ENCODE data around the gene CTBS. TPM values are rescaled to one million over a fixed set of nuclear protein-coding genes. Genes with fewer than 3 reads are reported as not detected.
A peak's percentile ranks its signal among the peaks of the same experiment; 100 is the strongest.

Gene CTBS
- total RNA-seq, 1 donor, result 13.0 TPM

DNA sequence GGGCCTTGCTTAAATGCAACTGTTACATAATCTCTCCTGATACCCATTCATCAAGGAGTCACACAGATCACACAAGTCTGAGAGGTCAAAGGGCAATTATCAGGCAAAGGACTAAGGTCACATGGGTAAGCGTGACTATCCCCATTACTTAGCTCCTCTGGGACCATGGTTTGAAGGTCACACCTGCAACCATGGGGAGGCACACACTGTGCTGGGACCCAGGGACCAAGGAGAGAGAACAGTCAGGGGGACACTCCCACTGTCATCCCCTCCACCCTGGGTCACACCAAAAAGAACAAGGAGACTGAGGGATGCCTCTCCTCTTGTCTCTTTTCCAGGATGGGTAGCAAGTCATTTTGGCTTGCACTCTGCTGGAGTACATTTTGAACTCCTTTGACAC, 30.9 kb upstream of the CTBS start:
- H2AFZ ChIP-seq (ENCODE audit: low read length), result no peak overlapping the region
- H3K36me3 ChIP-seq (ENCODE audit: insufficient read depth, low read length), result no peaks in the 10 kb centered on the region
- H3K27ac ChIP-seq (ENCODE audit: low read depth, low read length), result no peak overlapping the region
- TF ChIP-seq, protein P1, sequence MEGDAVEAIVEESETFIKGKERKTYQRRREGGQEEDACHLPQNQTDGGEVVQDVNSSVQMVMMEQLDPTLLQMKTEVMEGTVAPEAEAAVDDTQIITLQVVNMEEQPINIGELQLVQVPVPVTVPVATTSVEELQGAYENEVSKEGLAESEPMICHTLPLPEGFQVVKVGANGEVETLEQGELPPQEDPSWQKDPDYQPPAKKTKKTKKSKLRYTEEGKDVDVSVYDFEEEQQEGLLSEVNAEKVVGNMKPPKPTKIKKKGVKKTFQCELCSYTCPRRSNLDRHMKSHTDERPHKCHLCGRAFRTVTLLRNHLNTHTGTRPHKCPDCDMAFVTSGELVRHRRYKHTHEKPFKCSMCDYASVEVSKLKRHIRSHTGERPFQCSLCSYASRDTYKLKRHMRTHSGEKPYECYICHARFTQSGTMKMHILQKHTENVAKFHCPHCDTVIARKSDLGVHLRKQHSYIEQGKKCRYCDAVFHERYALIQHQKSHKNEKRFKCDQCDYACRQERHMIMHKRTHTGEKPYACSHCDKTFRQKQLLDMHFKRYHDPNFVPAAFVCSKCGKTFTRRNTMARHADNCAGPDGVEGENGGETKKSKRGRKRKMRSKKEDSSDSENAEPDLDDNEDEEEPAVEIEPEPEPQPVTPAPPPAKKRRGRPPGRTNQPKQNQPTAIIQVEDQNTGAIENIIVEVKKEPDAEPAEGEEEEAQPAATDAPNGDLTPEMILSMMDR (IDR thresholded peaks at IDR 0.05; ENCODE audit: extremely low read depth, low read depth, low read length), result no peak
- H3K79me2 ChIP-seq (ENCODE audit: insufficient read depth, low read length), result no peaks in the 10 kb centered on the region
- no peaks in the 10 kb centered on the region for H3K27me3 ChIP-seq (ENCODE audit: insufficient read depth, low read length)
- no peaks in the 10 kb centered on the region for H4K20me1 ChIP-seq (ENCODE audit: insufficient read depth, low read length)
- DNase-seq (ENCODE audit: insufficient read length, low spot score, missing footprints), result no peak
- no peak overlapping the region for H3K4me3 ChIP-seq (ENCODE audit: insufficient read depth, low read length)
- no peaks in the 10 kb centered on the region for H3K9me3 ChIP-seq (ENCODE audit: low read depth, low read length)
- H3K4me1 ChIP-seq (ENCODE audit: insufficient read depth, low read length), result peaks cover 24% of the 10 kb centered on the region
- no peak overlapping the region for H3K4me2 ChIP-seq (ENCODE audit: insufficient read depth, low read length)

DNA sequence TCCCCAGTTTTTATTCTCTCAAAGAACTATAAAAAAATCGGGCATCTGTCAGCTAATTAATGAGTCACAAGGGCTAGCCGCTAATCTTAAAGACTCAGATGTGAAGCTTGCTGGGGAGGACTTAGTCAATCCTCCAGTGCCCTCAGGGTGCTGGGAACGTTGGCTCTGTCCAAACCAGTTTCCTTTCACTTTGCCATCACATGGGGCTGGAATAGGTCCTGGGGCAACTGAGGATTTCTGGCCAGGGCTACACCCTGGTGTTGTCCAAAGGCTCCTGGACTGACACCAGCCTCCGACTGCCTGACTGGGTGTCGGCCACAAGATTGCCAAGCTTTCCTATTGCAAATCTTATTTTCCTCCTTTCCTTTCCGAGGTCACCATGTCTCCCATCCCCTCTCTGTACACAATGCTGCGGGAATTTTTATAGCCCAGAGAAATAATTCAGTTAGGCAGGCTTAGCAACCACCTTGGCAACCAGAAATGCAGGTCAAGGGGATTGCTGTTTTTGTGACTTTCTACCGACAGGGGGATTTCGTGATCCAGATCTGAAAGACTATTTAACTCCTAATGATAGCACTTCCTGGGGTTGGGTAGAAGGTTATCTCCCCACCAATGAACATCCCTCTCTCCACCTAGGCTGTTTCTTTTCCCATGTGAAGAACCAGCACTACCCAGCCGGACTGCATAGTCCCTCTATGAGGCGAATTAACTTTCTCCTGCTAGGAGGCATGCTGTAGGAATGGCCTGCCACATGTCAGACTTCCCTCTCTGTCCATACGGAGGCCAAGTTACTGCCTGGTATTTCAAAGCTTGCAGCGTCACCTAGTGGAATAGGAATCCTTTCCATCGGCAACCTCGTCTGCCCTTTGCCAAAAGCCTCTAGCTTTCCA, 29.9 kb upstream of the CTBS start:
- no peaks in the 10 kb centered on the region for H3K79me2 ChIP-seq (ENCODE audit: insufficient read depth, low read length)
- peak; percentile 77 for DNase-seq (ENCODE audit: insufficient read length, low spot score, missing footprints)
- H3K4me3 ChIP-seq (ENCODE audit: insufficient read depth, low read length), result peak overlapping the region; percentile 72

DNA sequence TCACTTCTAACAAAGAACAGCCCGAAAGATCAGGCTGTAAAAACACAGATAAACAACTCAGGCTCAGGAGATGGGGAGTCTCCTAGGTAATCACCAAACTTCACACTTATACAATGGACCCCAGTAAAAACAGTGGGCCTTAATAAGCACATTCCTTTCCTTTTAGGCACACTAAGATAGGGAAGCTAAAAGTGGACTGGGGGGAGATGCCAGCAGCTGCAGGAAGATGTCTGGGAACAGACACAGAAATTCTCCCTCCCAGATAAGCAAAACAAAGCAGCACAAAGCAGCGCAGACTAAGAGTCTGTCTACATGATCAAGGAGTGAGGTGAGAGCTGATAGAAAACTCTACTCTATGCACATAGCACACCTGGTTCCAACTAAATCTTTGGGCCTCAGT, 29.0 kb upstream of the CTBS start:
- Histone ChIP-seq H3K36me3 (ENCODE audit: insufficient read depth, low read length) (no peaks in the 10 kb centered on the region), H2AFZ (ENCODE audit: low read length) (peak overlapping the region; percentile 56), H3K4me3 (ENCODE audit: insufficient read depth, low read length) (peak overlapping the region; percentile 72), H3K9me3 (ENCODE audit: low read depth, low read length) (no peaks in the 10 kb centered on the region), H3K27ac (ENCODE audit: low read depth, low read length) (peak overlapping the region; percentile 94), H3K27me3 (ENCODE audit: insufficient read depth, low read length) (no peaks in the 10 kb centered on the region), H3K4me1 (ENCODE audit: insufficient read depth, low read length) (peaks cover 39% of the 10 kb centered on the region), H3K79me2 (ENCODE audit: insufficient read depth, low read length) (no peaks in the 10 kb centered on the region), H4K20me1 (ENCODE audit: insufficient read depth, low read length) (no peaks in the 10 kb centered on the region), H3K4me2 (ENCODE audit: insufficient read depth, low read length) (peak overlapping the region; percentile 96)
- TF ChIP-seq, protein P1 (IDR thresholded peaks at IDR 0.05; ENCODE audit: extremely low read depth, low read depth, low read length), result no peak
- no peak for DNase-seq (ENCODE audit: insufficient read length, low spot score, missing footprints)

More for the DNA sequence above, 29.9 kb upstream of the CTBS start:
- H3K27ac ChIP-seq (ENCODE audit: low read depth, low read length), result peak overlapping the region; percentile 94
- H3K4me2 ChIP-seq (ENCODE audit: insufficient read depth, low read length), result peak overlapping the region; percentile 96
- TF ChIP-seq, protein P1 (IDR thresholded peaks at IDR 0.05; ENCODE audit: extremely low read depth, low read depth, low read length), result peak; percentile 93
- peak overlapping the region; percentile 56 for H2AFZ ChIP-seq (ENCODE audit: low read length)
- no peaks in the 10 kb centered on the region for H3K36me3 ChIP-seq (ENCODE audit: insufficient read depth, low read length)
- H3K4me1 ChIP-seq (ENCODE audit: insufficient read depth, low read length), result peaks cover 31% of the 10 kb centered on the region
- no peaks in the 10 kb centered on the region for H4K20me1 ChIP-seq (ENCODE audit: insufficient read depth, low read length)
- no peaks in the 10 kb centered on the region for H3K27me3 ChIP-seq (ENCODE audit: insufficient read depth, low read length)
- no peaks in the 10 kb centered on the region for H3K9me3 ChIP-seq (ENCODE audit: low read depth, low read length)

DNA sequence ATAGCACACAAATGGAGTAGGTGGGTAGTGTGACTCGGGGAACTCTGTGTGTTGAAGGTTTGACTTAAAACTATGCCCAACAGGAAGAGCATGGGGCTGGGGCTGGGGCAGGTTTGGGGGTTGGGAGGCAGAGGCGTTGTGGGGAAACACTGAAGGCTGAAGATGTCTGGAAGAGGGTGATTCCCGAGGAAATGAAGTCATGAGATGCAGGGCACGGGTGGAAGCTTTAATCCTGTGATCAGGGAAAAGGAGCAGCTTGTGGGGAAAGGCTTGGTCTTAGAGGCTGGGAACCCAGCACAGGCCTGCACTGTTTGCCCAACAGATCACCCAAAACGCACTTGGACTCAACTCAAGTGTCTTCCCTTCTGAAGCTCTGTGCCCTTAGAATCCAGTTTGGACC, 26.6 kb upstream of the CTBS start:
- no peak overlapping the region for H3K4me2 ChIP-seq (ENCODE audit: insufficient read depth, low read length)

More for the DNA sequence above, 26.6 kb upstream of the CTBS start:
- no peaks in the 10 kb centered on the region for H3K9me3 ChIP-seq (ENCODE audit: low read depth, low read length)
- H2AFZ ChIP-seq (ENCODE audit: low read length), result peak overlapping the region; percentile 73
- no peak overlapping the region for H3K4me3 ChIP-seq (ENCODE audit: insufficient read depth, low read length)
- peak overlapping the region; percentile 83 for H3K27ac ChIP-seq (ENCODE audit: low read depth, low read length)
- no peaks in the 10 kb centered on the region for H3K27me3 ChIP-seq (ENCODE audit: insufficient read depth, low read length)
- H3K79me2 ChIP-seq (ENCODE audit: insufficient read depth, low read length), result no peaks in the 10 kb centered on the region
- no peak for DNase-seq (ENCODE audit: insufficient read length, low spot score, missing footprints)
- H3K36me3 ChIP-seq (ENCODE audit: insufficient read depth, low read length), result no peaks in the 10 kb centered on the region
- TF ChIP-seq, protein P1 (IDR thresholded peaks at IDR 0.05; ENCODE audit: extremely low read depth, low read depth, low read length), result no peak
- peaks cover 45% of the 10 kb centered on the region for H3K4me1 ChIP-seq (ENCODE audit: insufficient read depth, low read length)
- H4K20me1 ChIP-seq (ENCODE audit: insufficient read depth, low read length), result no peaks in the 10 kb centered on the region
